SK-N-SH (cell line): ENCODE results near the gene DAB2IP.

Experiments used
- CTCF ChIP-seq: fragments of 200-600 bp; sonication (generic); IDR thresholded peaks from 2 replicates; pipeline ENCODE4 v1.6.1; 2017; ENCODE audit warnings: antibody characterized with exemption, mild to moderate bottlenecking, moderate library complexity
- ELF1 ChIP-seq: IDR thresholded peaks from 2 replicates; pipeline ENCODE4 v1.4.0; 2012
- EP300 ChIP-seq, 2 experiments: IDR thresholded peaks; 2 replicates each; pipeline versions ENCODE4 v1.4.0 to v1.6.1; 2012; ENCODE audit warnings: borderline replicate concordance in 1 of 2, low read depth in 1 of 2, low read length in 1 of 2
- MAX ChIP-seq: IDR thresholded peaks from 2 replicates; pipeline ENCODE4 v1.4.0; 2012; ENCODE audit warnings: low read depth
- NFIC ChIP-seq: IDR thresholded peaks from 2 replicates; pipeline ENCODE4 v1.4.0; 2012; ENCODE audit warnings: borderline replicate concordance
- NRF1 ChIP-seq: IDR thresholded peaks from 2 replicates; pipeline ENCODE4 v1.6.1; 2012; ENCODE audit warnings: low read depth, mild to moderate bottlenecking, low read length
- POLR2AphosphoS5 ChIP-seq: IDR thresholded peaks from 2 replicates; pipeline ENCODE4 v1.6.1; 2012; ENCODE audit warnings: low read depth, low read length
- TAF1 ChIP-seq: IDR thresholded peaks from 2 replicates; pipeline ENCODE4 v1.6.1; 2012; ENCODE audit warnings: low read depth, mild to moderate bottlenecking, low read length, moderate library complexity, borderline replicate concordance
- YY1 ChIP-seq: IDR thresholded peaks from 2 replicates; pipeline ENCODE4 v1.4.0; 2012; ENCODE audit warnings: low read depth, mild to moderate bottlenecking

- TF ChIP-seq CTCF (no peak), POLR2AphosphoS5 (no peak), EP300 (IDR thresholded peaks at IDR 0.05; ENCODE audit: borderline replicate concordance in 1 of 2, low read depth in 1 of 2, low read length in 1 of 2) (no peak), ELF1 (no peak), YY1 (no peak), NFIC (no peak), MAX (no peak), NRF1 (no peak), TAF1 (no peak)
Observed at GRCh38 chr9:121646992-121647391, 4.4 kb upstream of the DAB2IP start.
